GM12872 (cell line): Measurements from ENCODE around the gene TUT4.

ENCODE experiments used
- CTCF ChIP-seq: IDR thresholded peaks from 3 replicates; pipeline ENCODE4 v1.5.1; 2011; ENCODE audit warnings: low read depth, mild to moderate bottlenecking, low read length, moderate library complexity; ENCODE audit not compliant: insufficient read depth

Gene TUT4

GRCh38 chr1:52460694-52461093, 92.2 kb downstream of the TUT4 start:
- no peak for TF ChIP-seq CTCF

- TF ChIP-seq CTCF: no peak
These were observed 97.2 kb downstream of the TUT4 start for GRCh38 chr1:52455686-52456085.

DNA sequence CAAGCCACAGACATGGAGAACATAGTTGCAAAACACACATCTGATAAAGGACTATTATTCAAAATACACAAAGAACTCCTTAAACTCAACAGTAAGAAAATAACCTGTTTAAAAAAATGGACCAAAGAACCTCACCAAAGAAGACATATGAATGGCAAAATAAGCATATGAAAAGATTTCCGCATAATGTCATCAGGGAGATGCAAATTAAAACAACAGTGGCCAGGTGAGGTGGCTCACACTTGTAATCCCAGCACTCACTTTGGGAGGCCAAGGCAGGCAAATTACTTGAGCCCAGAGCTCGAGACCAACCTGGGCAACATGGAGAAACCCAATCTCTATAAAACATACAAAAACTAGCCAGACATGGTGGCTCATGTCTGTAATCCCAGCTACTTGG, 98.1 kb downstream of the TUT4 start:
- no peak for TF ChIP-seq CTCF

GRCh38 chr1:52454127-52454526, 98.8 kb downstream of the TUT4 start:
- TF ChIP-seq CTCF: no peak

DNA sequence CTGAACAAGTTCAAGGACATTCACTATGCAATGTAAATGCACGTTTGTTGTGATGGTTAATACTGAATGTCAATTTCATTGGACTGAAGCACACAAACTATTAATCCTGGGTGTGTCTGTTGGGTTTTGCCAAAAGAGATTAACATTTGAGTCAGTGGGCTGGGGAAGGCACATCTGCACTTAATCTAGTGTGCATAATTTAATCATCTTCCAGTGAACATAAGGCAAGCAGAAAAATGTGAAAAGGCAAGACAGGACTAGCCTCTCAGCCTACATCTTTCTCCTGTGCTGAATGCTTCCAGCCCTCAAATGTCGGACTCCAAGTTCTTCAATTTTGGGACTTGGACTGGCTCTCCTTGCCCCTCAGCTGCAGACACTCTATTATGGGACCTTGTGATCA, 108.4 kb downstream of the TUT4 start:
- no peak for TF ChIP-seq CTCF

- TF ChIP-seq CTCF: no peak
These were observed 112.9 kb downstream of the TUT4 start for GRCh38 chr1:52439976-52440375.

- no peak for TF ChIP-seq CTCF
These were observed 116.1 kb downstream of the TUT4 start for GRCh38 chr1:52436817-52437216.

GRCh38 chr1:52435650-52436049, 117.2 kb downstream of the TUT4 start:
- no peak for TF ChIP-seq CTCF
